ENCODE results near the gene CCDC182. TPM values are rescaled to one million over a fixed set of nuclear protein-coding genes. Genes with fewer than 3 reads are reported as not detected.

The CCDC182 gene
- total RNA-seq, 6 donors from 2014 or later: not detected

DNA sequence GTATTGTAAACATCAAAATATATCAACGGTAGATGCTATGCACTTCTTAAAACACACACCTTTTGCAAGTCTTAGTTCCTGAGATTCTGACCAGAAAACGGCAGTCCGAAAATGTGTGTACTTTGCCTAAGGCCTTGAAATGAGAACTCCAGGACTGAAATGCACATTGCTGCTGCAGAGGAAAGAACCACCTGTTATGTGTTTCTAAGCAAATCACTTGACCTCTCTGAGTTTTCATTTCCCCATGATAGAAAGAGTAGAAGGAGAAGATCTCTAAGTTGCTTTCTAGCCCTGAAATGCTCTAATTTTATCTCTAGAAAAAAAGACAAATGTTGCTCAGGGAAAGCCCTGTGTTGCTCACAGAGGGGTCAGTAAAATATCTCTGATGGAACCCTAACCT lies 9.9 kb downstream of the CCDC182 start:
- no peaks in the 10 kb centered on the region for H3K9me3 ChIP-seq

DNA sequence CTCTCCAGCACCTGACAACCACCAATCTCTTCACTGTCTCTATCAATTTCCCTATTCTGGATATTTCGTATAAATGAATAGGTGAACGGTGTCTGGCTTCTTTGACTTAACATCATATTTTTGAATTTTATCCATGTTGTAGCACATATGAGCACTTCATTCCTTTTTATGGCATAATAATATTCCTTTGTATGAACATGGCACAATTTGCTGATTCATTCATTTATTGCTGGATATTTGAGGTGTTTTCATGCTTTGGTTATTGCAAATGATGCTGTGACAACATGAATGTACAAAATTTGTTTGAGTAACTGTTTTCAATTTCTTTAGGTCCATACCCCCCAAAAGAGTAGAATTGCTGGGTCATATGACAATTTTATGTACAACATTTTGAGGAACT lies 12.0 kb downstream of the CCDC182 start:
- DNase-seq (no peak), ATAC-seq (ENCODE audit: low FRiP score in 2 of 2) (no peak)
- Histone ChIP-seq H3K4me1 (no peaks in the 10 kb centered on the region), H3K4me3 (no peak overlapping the region), H3K27ac (no peak overlapping the region), H3K9me3 (no peaks in the 10 kb centered on the region), H3K27me3 (no peaks in the 10 kb centered on the region), H3K36me3 (no peaks in the 10 kb centered on the region)
- 95 to 99% methylated on average over 2 of the region's 2 CpGs for WGBS, 2 donors
- TF ChIP-seq POLR2A (IDR thresholded peaks at IDR 0.05): no peak
- TF ChIP-seq EP300 (IDR thresholded peaks at IDR 0.05): no peak
- no peak for TF ChIP-seq POLR2AphosphoS5 (IDR thresholded peaks at IDR 0.05)
- TF ChIP-seq, protein P1, sequence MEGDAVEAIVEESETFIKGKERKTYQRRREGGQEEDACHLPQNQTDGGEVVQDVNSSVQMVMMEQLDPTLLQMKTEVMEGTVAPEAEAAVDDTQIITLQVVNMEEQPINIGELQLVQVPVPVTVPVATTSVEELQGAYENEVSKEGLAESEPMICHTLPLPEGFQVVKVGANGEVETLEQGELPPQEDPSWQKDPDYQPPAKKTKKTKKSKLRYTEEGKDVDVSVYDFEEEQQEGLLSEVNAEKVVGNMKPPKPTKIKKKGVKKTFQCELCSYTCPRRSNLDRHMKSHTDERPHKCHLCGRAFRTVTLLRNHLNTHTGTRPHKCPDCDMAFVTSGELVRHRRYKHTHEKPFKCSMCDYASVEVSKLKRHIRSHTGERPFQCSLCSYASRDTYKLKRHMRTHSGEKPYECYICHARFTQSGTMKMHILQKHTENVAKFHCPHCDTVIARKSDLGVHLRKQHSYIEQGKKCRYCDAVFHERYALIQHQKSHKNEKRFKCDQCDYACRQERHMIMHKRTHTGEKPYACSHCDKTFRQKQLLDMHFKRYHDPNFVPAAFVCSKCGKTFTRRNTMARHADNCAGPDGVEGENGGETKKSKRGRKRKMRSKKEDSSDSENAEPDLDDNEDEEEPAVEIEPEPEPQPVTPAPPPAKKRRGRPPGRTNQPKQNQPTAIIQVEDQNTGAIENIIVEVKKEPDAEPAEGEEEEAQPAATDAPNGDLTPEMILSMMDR (IDR thresholded peaks at IDR 0.05): no peak

More for the DNA sequence above, 9.9 kb downstream of the CCDC182 start:
- H3K27ac ChIP-seq: no peak overlapping the region
- no peaks in the 10 kb centered on the region for H3K27me3 ChIP-seq
- 72 to 91% methylated on average over 3 of the region's 3 CpGs for WGBS, 2 donors
- DNase-seq: no peak
- H3K4me3 ChIP-seq: no peak overlapping the region
- TF ChIP-seq POLR2AphosphoS5 (IDR thresholded peaks at IDR 0.05): no peak
- no peak for TF ChIP-seq POLR2A (IDR thresholded peaks at IDR 0.05)
- TF ChIP-seq, protein P1 (IDR thresholded peaks at IDR 0.05): no peak
- no peak for TF ChIP-seq EP300 (IDR thresholded peaks at IDR 0.05)
- no peaks in the 10 kb centered on the region for H3K36me3 ChIP-seq
- no peak for ATAC-seq (ENCODE audit: low FRiP score in 2 of 2)
- H3K4me1 ChIP-seq: no peaks in the 10 kb centered on the region

DNA sequence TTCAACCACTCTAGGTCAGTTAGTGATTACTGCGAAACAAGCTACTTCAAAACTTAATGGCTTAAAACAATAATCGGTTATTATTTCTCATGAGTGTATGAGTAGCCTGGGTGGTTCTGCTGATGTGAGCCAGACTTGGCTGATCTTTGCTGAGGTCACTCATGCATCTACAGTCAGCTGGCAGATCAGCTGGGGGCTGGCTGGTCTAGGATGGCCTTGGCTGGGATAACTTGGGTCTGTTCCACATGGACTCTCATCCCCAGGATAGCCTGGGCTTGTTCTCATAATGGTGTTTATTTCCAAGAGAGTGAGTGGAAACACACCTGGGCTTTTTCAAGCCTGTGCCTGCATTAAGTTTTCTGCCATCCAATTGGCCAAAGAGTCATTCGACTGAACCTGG lies 13.0 kb downstream of the CCDC182 start:
- DNase-seq (no peak), ATAC-seq (ENCODE audit: low FRiP score in 2 of 2) (no peak)
- Histone ChIP-seq H3K9me3 (no peaks in the 10 kb centered on the region), H3K27me3 (no peaks in the 10 kb centered on the region), H3K4me3 (no peak overlapping the region), H3K36me3 (no peaks in the 10 kb centered on the region), H3K27ac (no peak overlapping the region), H3K4me1 (no peaks in the 10 kb centered on the region)
- whole genome bisulfite sequencing, 2 donors: 81 to 84% methylated on average over 3 of the region's 3 CpGs
- no peak for TF ChIP-seq POLR2AphosphoS5 (IDR thresholded peaks at IDR 0.05)
- TF ChIP-seq, protein P1 (IDR thresholded peaks at IDR 0.05): no peak
- no peak for TF ChIP-seq POLR2A (IDR thresholded peaks at IDR 0.05)

DNA sequence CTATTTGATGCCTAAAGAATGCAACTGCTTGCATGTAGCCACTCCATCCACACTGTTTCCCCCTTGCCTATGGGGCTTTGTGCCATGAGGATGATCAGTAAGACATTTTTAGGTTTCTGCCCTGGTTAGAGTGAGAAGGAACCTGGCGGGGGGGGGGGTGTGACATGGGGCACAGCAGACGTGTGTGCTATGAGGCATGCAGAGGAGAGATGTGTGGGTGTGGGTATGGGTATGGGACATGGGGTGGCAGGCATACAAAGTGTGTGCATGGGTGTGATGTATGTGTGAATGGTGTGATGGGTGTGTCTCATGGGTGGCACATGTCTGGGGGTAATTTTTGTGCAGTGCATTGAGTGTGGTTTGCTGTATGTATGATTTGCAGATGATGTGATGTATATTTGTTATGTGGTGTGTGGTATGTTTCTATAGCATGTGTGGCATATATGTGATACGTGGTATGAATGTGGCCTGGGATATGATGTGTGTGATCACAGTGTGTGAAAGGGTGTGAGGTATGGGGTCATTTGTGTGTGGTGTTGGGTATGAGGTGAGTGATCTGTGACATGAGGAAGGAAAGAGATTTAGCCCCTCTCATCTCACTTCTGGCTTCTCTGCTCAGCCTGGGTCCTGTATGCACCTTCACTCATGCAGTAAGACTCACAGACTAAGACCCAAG lies 14.9 kb downstream of the CCDC182 start:
- no peaks in the 10 kb centered on the region for H3K27me3 ChIP-seq
- no peak for TF ChIP-seq POLR2A (IDR thresholded peaks at IDR 0.05)
- no peak for TF ChIP-seq POLR2AphosphoS5 (IDR thresholded peaks at IDR 0.05)
- WGBS, 2 donors: 85 to 89% methylated on average over 3 of the region's 3 CpGs

DNA sequence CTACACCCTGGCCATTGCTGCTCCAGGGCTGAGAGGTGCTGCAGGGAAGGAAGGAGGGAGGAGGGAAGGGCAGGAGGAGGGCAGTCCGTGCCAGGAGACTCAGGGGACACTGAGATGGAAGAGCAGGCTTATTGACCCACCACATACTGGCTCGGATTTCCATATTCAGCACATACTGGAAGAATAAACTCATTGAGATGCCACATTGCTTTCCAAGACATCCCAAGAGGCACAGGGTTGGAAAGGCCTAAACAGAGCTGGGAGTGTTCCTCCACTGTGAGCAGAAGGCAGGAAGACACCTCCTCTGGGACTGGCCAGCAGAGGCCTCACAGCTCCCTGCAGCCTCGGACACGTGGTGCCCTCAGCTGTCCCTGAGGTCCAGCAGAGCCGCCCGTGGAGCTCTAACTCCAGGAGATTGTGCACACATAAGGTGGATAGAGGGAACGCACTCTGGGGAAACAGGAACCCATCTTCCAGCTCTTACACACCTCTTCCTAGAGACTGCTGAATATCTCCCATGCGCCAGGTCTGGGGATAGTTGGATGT lies 17.4 kb downstream of the CCDC182 start:
- Histone ChIP-seq H3K27ac (no peak overlapping the region), H3K4me3 (no peak overlapping the region), H3K9me3 (no peaks in the 10 kb centered on the region), H3K4me1 (peaks cover 0 to under 1% (median 0%) of the 10 kb centered on the region in 4 donors), H3K36me3 (no peaks in the 10 kb centered on the region), H3K27me3 (no peaks in the 10 kb centered on the region)
- DNase-seq (no peak), ATAC-seq (ENCODE audit: low FRiP score in 2 of 2) (no peak)
- TF ChIP-seq POLR2AphosphoS5 (IDR thresholded peaks at IDR 0.05) (no peak), POLR2A (IDR thresholded peaks at IDR 0.05) (no peak), EP300 (IDR thresholded peaks at IDR 0.05) (no peak)
- TF ChIP-seq, protein P1 (IDR thresholded peaks at IDR 0.05): no peak
- 69 to 81% methylated on average over 8 of the region's 8 CpGs for WGBS, 2 donors

More for the DNA sequence above, 14.9 kb downstream of the CCDC182 start:
- ATAC-seq (ENCODE audit: low FRiP score in 2 of 2) (no peak), DNase-seq (no peak)
- no peaks in the 10 kb centered on the region for H3K9me3 ChIP-seq
- H3K4me1 ChIP-seq: no peaks in the 10 kb centered on the region
- H3K36me3 ChIP-seq: no peaks in the 10 kb centered on the region
- H3K27ac ChIP-seq: no peak overlapping the region
- no peak overlapping the region for H3K4me3 ChIP-seq

All from upper lobe of left lung (tissue), 6 donors.